HEK293 (cell line): ENCODE data around the gene NUDT13.
"Not testable (repeated sequence)": the region's sequence is repeated elsewhere in the genome, so short reads cannot be mapped to it uniquely, and the experiment has no call there.

Experiments
- CTCF ChIA-PET: fragments of 350-600 bp; formaldehyde crosslinking; extraction: SDS; loops from one replicate; lab custom pipeline; 2021; ENCODE audit warnings: antibody characterized with exemption; lab: Yijun Ruan, JAX
- POLR2A ChIA-PET: fragments of 300-600 bp; formaldehyde crosslinking; extraction: SDS; loops from one replicate; lab custom pipeline; 2020; ENCODE audit warnings: antibody characterized with exemption, inconsistent platforms; lab: Yijun Ruan, JAX
- H3K27ac ChIP-seq: fragments of 200-500 bp; sonication (Bioruptor generic); 2 replicates; pipeline ENCODE4 v1.5.1; 2014; ENCODE audit warnings: low read depth, low read length, control low read depth, inconsistent platforms; ENCODE audit errors: extremely low read depth
- H3K36me3 ChIP-seq, 2 experiments: fragments of 200-500 bp in 1 of 2; sonication (Bioruptor generic) in 1 of 2; 1 replicate in 1 of 2; 2 replicates in 1 of 2; pipeline ENCODE4 v1.5.1; 2014 to 2017; ENCODE audit warnings: inconsistent platforms in 2 of 2, low read length in 2 of 2; ENCODE audit not compliant: control insufficient read depth in 2 of 2, insufficient read depth in 1 of 2
- H3K4me1 ChIP-seq: fragments of 200-500 bp; sonication (Bioruptor generic); 2 replicates; pipeline ENCODE4 v1.5.1; 2014; ENCODE audit warnings: mild to moderate bottlenecking, low read length, inconsistent platforms; ENCODE audit not compliant: control insufficient read depth, insufficient read depth
- H3K4me3 ChIP-seq: 2 replicates; pipeline ENCODE4 v1.5.1; 2011; ENCODE audit warnings: low read depth, mild to moderate bottlenecking, control low read depth, low read length, moderate library complexity
- H3K9me3 ChIP-seq: fragments of 200-500 bp; sonication (Bioruptor generic); 2 replicates; pipeline ENCODE4 v1.5.1; 2014; ENCODE audit warnings: low read depth, low read length, inconsistent platforms; ENCODE audit not compliant: control insufficient read depth, insufficient read depth
- BCL11B ChIP-seq: fragments of 450-650 bp; formaldehyde crosslinking; IDR thresholded peaks from 2 replicates; pipeline ENCODE4 v1.5.1; 2016; ENCODE audit warnings: low read depth, missing biosample characterization, missing genetic modification characterization
- BCL6B ChIP-seq: fragments of 450-650 bp; formaldehyde crosslinking; IDR thresholded peaks from 2 replicates; pipeline ENCODE4 v1.5.1; 2017; ENCODE audit warnings: missing biosample characterization, missing genetic modification characterization
- EGR2 ChIP-seq: fragments of 450-650 bp; formaldehyde crosslinking; IDR thresholded peaks from 2 replicates; pipeline ENCODE4 v1.5.1; 2016; ENCODE audit warnings: low read depth, missing biosample characterization, missing genetic modification characterization
- KLF9 ChIP-seq: fragments of 450-650 bp; formaldehyde crosslinking; IDR thresholded peaks from 2 replicates; pipeline ENCODE4 v1.5.1; 2016; ENCODE audit warnings: missing biosample characterization, missing genetic modification characterization, low read depth
- MZF1 ChIP-seq: fragments of 450-650 bp; formaldehyde crosslinking; IDR thresholded peaks from 2 replicates; pipeline ENCODE4 v1.5.1; 2017; ENCODE audit warnings: missing biosample characterization, missing genetic modification characterization, borderline replicate concordance
- PRDM6 ChIP-seq: fragments of 450-650 bp; formaldehyde crosslinking; IDR thresholded peaks from 2 replicates; pipeline ENCODE4 v1.5.1; 2017; ENCODE audit warnings: missing biosample characterization, missing genetic modification characterization
- YY1 ChIP-seq: fragments of 450-650 bp; formaldehyde crosslinking; IDR thresholded peaks from 2 replicates; pipeline ENCODE4 v1.5.1; 2018; ENCODE audit warnings: missing biosample characterization, missing genetic modification characterization
- ZBTB20 ChIP-seq: fragments of 450-650 bp; formaldehyde crosslinking; IDR thresholded peaks from 2 replicates; pipeline ENCODE4 v1.5.1; 2016; ENCODE audit warnings: missing biosample characterization, missing genetic modification characterization
- ZEB2 ChIP-seq: fragments of 450-650 bp; formaldehyde crosslinking; IDR thresholded peaks from 2 replicates; pipeline ENCODE4 v1.5.1; 2016; ENCODE audit warnings: missing biosample characterization, missing genetic modification characterization
- ZNF10 ChIP-seq: fragments of 450-650 bp; formaldehyde crosslinking; IDR thresholded peaks from 2 replicates; pipeline ENCODE4 v1.5.1; 2017; ENCODE audit warnings: missing biosample characterization, missing genetic modification characterization
- ZNF239 ChIP-seq: fragments of 450-650 bp; formaldehyde crosslinking; IDR thresholded peaks from 2 replicates; pipeline ENCODE4 v1.5.1; 2016; ENCODE audit warnings: missing biosample characterization, missing genetic modification characterization
- ZNF26 ChIP-seq: fragments of 450-650 bp; formaldehyde crosslinking; IDR thresholded peaks from 2 replicates; pipeline ENCODE4 v1.5.1; 2016; ENCODE audit warnings: missing biosample characterization, missing genetic modification characterization
- ZNF302 ChIP-seq: fragments of 450-650 bp; formaldehyde crosslinking; IDR thresholded peaks from 2 replicates; pipeline ENCODE4 v1.5.1; 2016; ENCODE audit warnings: missing biosample characterization, missing genetic modification characterization, low read depth
- ZNF629 ChIP-seq: fragments of 450-650 bp; formaldehyde crosslinking; IDR thresholded peaks from 2 replicates; pipeline ENCODE4 v1.5.1; 2017; ENCODE audit warnings: missing biosample characterization, missing genetic modification characterization
- ZNF747 ChIP-seq: fragments of 450-650 bp; formaldehyde crosslinking; IDR thresholded peaks from 2 replicates; pipeline ENCODE4 v1.5.1; 2016; ENCODE audit warnings: missing biosample characterization, missing genetic modification characterization
- ZNF791 ChIP-seq: fragments of 450-650 bp; formaldehyde crosslinking; IDR thresholded peaks from 2 replicates; pipeline ENCODE4 v1.5.1; 2016; ENCODE audit warnings: missing biosample characterization, missing genetic modification characterization

Gene NUDT13

GRCh38 chr10:73099141-73099540 is 11.1 kb upstream of the NUDT13 start:
- ChIA-PET CTCF (interaction anchor here (0.5 to 2.7 kb wide), 5 partner anchors 8 to 1861 kb away, joined by 3 to 12 read pairs (median 4); no protein-coding TSS in a partner anchor), POLR2A (interaction anchor here (0.7 to 1.9 kb wide), 2 partner anchors 11 to 744 kb away, joined by 5 to 9 read pairs; partner anchors contain the start of genes DNAJB12 and NUDT13)
- no peaks in the 10 kb centered on the region for H3K9me3 ChIP-seq
- no peaks in the 10 kb centered on the region; the same call in 1 of the 2 replicates for H3K4me1 ChIP-seq
- no peak overlapping the region for H3K27ac ChIP-seq
- H3K4me3 ChIP-seq, result no peak overlapping the region
- TF ChIP-seq BCL11B (tag by site-specific recombination) (no peak), ZNF26 (tag by site-specific recombination) (no peak), KLF9 (tag by site-specific recombination) (no peak), MZF1 (tag by site-specific recombination) (no peak), ZNF747 (tag by site-specific recombination) (no peak), EGR2 (tag by site-specific recombination) (no peak), ZNF10 (tag by site-specific recombination) (no peak), ZNF791 (no peak), ZNF302 (tag by site-specific recombination) (no peak), BCL6B (tag by site-specific recombination) (no peak), ZNF239 (tag by site-specific recombination) (no peak), ZNF629 (tag by site-specific recombination) (no peak), ZEB2 (tag by site-specific recombination) (no peak), YY1 (no peak)
- peaks cover 0 to 5% of the 10 kb centered on the region in 2 experiments; a peak in 2 of 3 replicates for H3K36me3 ChIP-seq

- no peaks in the 10 kb centered on the region for H3K9me3 ChIP-seq
- no peak overlapping the region for H3K4me3 ChIP-seq
- peaks cover 0 to 16% of the 10 kb centered on the region in 2 experiments; a peak in 1 of 3 replicates for H3K36me3 ChIP-seq
- TF ChIP-seq KLF9 (tag by site-specific recombination), result no peak
- no peak for TF ChIP-seq ZBTB20
- TF ChIP-seq PRDM6 (tag by site-specific recombination), result 0 out of 2 replicates have a peak, but pooled peaks have one; percentile 25
- CTCF ChIA-PET, result no interaction called here
- H3K4me1 ChIP-seq, result no peaks in the 10 kb centered on the region
- H3K27ac ChIP-seq, result no peak overlapping the region
- POLR2A ChIA-PET, result no interaction called here
These were observed 4.0 kb upstream of the NUDT13 start for GRCh38 chr10:73106301-73106700.

- H3K36me3 ChIP-seq, result peaks cover 0 to 14% of the 10 kb centered on the region in 2 experiments; a peak in 1 of 3 replicates
- not testable (repeated sequence) for H3K4me3 ChIP-seq, H3K9me3 ChIP-seq, H3K27ac ChIP-seq, H3K4me1 ChIP-seq
- CTCF ChIA-PET, result interaction anchor here (0.7 to 0.9 kb wide), 3 partner anchors 9 to 1401 kb away, joined by 3 to 4 read pairs (median 3); no protein-coding TSS in a partner anchor
- POLR2A ChIA-PET, result interaction anchor here (2.1 to 3.1 kb wide), 2 partner anchors 10 to 13 kb away, joined by 9 to 52 read pairs; partner anchors contain the start of gene P4HA1
These were observed 1.0 kb upstream of the NUDT13 start for GRCh38 chr10:73109248-73109652.

- not testable (repeated sequence) for H3K27ac ChIP-seq, H3K9me3 ChIP-seq, H3K4me3 ChIP-seq, H3K4me1 ChIP-seq
- POLR2A ChIA-PET, result interaction anchor here (1.1 to 3.1 kb wide), 2 partner anchors 10 to 16 kb away, joined by 3 to 52 read pairs; partner anchors contain the start of gene P4HA1
- CTCF ChIA-PET, result interaction anchor here (0.6 to 1.0 kb wide), 2 partner anchors 24 to 50 kb away, joined by 3 read pairs; no protein-coding TSS in a partner anchor
- H3K36me3 ChIP-seq, result peaks cover 0 to 18% of the 10 kb centered on the region in 2 experiments; a peak in 2 of 3 replicates
These were observed 1.8 kb downstream of the NUDT13 start for GRCh38 chr10:73112032-73112431.
